DMS79 treated with DMSO at 0.1 percent for 48 hours (cell line): ENCODE measurements around the gene POLR2I.
"Not testable (repeated sequence)": the region's sequence is repeated elsewhere in the genome, so short reads cannot be mapped to it uniquely, and the experiment has no call there.

Experiments
- DNase-seq: peaks from one replicate; lab custom pipeline; 2025; lab: John Stamatoyannopoulos, UW

The POLR2I gene

DNA sequence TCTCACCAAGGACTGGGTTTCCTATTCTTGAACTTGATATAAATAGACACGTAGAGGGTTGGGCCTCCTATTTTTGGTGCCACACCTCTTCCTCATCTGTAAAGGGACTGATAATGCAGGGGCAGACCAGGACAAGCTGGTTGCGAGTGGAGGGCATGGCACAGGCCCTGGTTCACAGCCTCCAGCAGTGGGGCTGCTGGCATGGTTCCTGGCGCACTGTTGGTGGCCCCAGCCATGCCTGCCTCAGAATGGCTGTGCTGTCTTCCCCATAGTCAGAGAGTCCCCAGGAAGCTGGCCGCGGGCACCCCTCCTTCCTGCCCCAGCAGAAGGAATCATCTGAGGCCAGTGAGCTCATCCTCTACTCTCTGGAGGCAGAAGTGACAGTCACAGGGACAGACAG is 14.2 kb downstream of the POLR2I start:
- DNase-seq = no peak

DNA sequence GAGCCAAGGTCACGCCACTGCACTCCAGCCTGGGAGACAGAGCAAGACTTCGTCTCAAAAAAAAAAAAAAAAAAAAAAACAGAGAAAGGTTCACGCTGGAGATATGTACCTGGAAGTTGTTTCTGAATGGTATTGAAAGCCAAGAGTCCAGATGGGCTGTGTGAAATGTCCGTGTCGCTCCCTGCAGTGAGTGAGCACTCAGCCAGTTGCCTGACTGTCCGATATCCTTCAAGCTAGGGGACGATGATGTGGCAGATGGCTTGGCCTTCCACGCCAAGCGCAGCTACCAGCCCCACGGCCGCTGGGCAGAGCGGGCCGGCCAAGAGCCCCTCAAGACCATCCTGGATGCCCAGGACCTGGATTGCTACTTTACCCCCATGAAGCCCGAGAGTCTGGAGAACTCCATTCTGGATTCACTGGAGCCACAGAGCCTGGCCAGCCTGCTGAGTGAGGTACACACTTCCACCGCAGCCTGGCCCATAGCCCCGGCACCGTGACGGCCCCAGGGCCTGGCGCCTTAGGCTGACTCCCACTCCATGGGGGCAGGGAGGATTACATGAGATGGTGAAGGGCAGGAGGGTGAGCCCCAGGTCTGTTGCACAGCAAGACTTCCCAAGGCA is 15.4 kb downstream of the POLR2I start:
- DNase-seq = no peak

DNA sequence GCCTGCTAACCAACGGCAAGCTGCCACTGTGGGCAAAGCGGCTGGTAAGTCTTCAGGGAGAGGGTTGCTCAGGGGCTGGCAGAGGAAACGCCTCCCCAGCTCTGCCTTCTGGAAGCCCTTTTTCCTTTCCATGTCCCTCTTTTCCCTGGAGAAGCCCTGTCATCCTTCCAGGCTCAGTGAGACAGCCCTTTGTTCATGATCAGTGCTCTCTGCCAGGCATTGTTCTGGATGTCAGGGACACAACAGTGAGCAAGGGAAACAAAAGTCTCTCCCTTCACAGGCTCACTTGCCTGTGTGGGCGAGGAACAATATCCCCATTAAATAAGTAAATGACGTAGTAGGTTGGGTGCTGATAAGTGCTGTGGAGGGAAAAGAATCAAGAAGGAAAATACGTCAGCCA is 17.6 kb downstream of the POLR2I start:
- DNase-seq = no peak

DNA sequence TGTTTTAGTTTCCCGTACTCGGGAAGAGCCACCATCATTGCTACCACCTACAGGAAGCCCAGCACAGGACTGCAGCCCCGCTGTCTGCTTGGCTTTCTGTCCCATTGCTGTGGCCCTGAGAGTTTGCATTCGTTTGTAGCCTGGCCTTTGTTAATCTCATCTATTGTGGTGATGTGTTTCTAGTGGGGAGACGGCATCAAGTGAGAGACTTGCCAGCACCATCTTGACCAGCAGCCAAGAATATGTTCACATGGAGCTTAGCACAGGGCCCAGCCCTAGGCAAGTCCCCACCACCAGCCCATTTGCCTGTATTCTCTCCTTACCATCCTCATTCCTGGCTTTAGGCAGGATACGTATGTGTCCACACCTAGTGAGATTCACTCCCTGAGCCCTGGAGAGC is 21.0 kb downstream of the POLR2I start:
- DNase-seq = no peak

DNA sequence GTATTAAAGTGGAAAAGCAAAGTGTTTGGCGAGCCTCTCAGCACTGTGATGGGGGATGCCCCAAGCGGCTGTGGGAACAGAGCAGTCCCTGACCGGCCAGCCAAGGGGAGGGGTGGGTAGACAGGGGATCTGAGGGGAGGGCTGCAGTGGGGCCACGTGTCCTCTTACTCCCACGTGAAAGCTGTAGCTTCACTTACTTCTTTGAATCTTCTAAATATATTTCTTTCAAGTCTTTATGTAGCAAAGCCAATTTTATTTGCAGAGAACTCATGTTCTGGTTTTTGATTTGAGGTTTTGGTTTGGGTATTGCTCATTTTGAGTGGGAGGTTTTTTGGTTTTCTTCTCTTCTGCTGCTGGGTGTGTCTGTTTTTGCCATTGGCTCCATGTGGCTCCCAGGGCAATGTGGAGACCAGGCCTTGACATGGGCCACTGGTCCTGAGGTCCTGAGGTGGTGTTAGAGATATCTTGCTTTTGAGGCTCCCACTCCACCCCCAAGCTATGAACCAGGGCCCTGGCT is 21.5 kb downstream of the POLR2I start:
- DNase-seq = no peak

DNA sequence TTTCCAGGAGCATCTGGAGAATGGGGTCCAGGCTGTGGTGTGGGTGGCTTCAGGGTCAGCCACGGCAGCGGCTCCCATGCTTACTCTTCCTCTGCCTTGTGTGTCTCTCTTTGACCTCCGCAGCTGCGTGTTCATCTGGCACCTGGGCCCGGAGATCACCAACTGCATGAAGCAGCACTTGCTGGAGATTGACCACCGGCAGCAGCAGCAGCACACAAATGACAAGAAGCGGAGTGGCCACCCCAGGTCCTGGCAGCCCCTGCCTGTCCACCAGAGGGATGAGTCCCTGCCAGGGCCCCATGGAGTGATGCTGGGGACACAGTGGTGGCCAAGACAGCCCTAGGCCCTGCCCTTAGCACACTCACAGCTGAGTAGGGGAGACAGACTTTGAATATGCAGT is 22.1 kb downstream of the POLR2I start:
- no peak for DNase-seq

DNA sequence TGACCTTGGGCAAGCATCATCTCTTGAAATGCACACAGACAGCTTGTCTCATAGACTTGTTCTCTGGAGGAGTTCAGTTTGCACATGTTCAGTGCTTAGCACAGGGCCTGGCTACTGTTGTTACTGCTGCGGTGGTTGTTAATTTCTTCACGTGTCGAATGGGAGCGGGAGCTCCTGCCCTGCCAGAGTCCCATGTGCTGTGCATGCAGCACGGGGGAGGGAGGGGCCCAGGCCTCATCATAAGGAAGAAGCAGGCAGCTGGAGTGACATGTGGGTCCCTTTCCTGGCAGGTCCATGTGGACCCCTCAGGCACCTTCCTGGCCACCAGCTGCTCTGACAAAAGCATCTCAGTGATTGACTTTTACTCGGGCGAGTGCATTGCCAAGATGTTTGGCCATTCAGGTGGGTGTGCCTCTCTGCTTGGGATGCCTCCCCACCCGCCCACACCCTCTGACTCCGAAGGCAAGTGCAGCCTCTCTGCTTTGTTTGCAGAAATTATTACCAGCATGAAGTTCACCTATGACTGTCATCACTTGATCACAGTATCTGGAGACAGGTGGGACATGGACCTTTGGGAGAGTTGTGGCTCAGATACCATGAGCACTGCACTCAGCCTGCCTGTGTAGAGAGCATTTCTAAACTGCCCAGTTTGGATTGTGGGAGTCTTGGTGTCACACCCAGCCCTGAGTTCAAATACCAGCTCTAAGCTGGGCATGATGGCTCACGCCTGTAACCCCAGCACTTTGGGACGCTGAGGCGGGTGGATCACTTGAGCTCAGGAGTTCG is 23.6 kb downstream of the POLR2I start:
- no peak for DNase-seq

DNA sequence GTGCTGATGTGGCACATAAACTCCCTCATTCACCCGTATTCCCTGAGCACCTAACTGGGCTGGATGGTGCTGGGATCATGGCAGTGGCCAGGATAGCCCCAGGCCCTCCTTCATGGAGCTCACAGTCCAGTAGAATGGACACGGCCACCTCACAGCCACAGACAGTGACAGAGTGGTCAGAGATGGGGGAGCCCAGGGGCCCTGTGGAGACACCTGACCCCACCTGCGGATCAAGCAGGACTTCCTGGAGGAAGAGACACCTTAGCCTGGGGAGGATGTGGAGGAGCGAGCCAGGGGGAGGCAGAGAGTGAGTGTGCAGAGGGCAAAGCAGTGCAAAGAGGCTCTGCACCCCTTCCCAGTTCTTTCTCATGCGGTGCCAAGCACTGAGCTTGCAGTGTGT is 24.8 kb downstream of the POLR2I start:
- no peak for DNase-seq

DNA sequence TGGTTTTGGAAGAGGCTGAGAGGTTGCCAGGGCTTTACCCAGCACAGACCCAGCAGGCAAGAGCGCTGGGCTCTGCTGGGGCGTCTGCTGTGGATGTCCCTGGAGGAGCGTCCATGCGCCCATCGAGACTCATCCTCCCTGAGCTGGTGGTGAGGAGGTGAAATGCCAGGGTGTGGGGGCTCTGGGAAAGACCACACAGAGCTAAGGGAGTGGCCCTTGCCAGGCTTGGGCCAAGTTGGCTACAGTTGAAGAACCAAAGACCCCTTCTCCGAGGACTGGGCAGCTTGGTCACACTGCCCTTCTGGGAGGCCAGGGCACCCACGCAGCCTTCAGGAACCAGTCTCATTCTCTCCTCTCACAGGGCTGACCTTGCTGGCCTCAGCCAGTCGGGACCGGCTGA is 28.3 kb downstream of the POLR2I start:
- DNase-seq = no peak

DNA sequence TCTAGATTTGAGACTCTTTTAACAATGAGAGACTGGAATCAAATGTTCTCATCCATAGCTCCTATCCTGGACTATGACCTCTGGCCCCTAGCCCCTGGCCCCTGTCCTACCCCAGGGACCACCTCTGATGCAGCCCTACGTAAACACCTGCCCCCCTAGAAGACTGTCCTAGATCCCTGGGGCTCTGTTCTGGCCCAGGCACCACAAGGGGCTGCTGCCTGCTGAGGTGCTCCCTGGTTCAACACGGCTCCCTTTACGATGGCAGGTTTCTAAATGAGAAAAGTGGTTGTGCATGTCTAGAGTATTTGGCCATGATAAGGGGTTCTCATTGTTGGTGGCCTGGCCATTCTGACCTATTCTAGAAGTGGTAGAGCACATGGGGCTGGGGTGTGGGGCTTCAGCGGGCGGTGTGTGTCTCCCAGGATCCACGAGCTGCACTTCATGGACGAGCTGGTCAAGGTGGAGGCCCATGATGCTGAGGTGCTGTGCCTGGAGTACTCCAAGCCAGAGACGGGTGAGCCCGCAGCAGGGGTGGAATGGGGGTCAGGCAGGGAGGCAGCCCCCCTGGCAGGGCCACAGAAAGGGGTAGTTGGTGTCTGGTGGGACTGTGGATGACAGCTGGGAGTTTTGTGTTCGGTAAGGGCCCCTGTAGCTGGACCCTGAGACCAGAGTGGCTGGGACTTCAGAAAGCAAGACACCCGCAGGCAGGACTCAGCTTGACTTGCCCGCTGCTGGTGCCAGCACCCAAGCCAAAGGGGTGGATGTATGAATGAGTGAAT is 30.3 kb downstream of the POLR2I start:
- no peak for DNase-seq

DNA sequence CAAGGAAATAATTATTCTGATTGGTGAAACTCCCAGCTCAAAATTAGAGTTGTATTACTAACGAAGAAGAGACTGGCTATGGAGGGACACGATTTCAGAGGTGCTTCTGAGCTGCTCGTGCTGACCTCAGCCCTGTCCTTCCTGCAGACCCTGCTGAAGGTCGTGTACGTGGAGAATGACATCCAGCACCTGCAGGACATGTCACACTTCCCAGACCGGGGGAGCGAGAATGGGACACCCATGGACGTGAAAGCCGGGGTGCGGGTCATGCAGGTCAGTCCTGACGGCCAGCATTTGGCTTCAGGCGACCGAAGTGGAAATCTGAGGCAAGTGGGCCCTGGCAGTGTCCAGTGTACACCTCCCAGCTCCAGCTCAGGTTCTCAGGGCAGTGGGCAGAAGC is 31.8 kb downstream of the POLR2I start:
- no peak for DNase-seq

DNA sequence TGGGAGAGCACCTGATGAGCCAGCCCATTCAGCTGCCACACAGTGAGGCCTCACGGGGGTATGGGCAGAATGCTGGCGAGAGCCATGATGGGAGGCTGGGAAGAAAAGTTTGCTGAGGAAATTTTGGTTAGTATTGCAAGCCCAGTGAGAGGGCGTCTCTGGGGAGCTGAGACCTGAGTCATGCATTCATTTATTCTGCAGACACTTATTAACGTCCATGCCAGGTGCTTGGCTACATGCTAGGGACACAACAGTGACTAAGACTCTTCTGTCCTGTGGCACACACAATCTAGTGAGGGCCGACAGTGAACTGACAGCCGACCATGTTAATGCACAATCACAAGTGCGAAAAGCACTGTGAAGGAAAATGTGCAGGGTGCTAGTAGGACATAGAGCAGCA is 32.8 kb downstream of the POLR2I start:
- no peak for DNase-seq

DNA sequence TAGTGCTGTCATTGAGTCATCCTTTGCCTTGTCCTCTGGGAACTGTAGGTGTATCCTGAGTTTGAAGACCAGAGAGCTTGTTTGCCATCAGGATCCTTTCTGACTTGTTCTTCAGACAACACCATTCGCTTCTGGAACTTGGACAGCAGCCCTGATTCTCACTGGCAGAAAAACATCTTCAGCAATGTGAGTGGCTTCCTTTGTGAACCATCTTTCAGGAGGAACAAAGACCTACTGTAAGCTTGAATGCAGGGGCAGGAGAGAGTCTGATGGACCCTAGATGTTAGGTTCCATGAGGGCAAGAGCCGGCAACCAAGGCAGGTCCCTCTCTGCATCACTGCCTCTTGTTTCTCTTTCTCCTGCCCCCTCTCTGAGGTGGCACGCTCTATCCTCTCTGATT is 33.3 kb downstream of the POLR2I start:
- no peak for DNase-seq

DNA sequence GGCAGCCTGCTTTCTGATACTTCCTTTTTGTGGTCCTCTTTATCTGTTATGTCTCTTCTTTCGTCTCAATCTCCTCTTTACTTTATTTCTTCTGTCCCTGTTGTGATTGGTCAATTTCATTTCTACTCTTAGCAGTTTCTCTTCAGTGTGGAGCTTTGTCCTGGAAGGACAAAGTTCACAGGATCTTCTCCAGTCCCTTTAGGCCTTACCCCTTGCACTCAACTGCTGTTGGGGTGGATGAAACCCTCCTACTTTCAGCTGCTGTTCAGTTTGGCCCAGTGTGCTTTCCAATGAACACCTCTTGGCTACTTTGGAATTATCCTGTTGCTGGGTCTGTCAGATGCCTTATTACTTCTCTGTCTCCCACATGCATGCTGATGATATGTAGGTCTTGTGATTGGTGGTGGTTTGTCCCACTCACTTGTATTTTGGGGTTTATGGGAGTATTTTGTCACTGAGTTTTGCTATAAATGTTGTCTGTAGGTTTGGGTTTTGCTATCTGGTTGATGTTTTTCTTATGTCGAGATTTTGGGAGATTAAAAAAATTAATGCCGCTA is 35.2 kb downstream of the POLR2I start:
- no peak for DNase-seq

DNA sequence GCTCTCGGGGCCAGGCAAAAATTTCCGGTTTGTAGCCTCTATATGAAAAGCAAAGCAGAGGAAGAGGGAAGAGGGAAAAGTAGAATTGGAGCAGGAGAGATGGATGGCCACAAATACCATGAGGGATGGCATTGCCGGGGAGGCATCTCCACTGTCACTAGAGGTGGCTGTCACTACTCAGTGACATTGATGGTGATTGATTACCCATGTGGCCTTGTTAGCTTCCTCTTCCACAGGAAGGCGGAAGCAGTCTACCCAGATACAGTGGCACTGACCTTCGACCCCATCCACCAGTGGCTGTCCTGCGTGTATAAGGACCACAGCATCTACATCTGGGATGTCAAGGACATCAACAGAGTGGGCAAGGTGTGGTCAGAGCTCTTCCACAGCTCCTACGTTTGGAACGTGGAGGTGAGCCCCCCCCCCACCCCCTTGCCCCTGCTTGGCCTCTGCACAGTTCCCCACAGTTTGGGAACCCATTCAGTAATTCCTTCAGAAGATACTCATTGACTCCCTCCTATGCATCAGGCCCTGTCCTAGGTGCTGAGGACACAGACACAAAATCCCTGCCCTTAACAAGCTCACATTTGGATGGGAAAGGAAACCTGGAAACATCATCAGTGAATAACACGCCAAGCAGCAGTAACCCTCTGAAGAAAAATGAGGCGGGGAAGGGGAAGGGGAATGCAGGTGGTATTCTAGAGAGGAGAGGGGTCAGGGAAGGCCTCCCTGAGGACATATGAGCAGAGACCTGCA is 41.4 kb downstream of the POLR2I start:
- DNase-seq = no peak

DNA sequence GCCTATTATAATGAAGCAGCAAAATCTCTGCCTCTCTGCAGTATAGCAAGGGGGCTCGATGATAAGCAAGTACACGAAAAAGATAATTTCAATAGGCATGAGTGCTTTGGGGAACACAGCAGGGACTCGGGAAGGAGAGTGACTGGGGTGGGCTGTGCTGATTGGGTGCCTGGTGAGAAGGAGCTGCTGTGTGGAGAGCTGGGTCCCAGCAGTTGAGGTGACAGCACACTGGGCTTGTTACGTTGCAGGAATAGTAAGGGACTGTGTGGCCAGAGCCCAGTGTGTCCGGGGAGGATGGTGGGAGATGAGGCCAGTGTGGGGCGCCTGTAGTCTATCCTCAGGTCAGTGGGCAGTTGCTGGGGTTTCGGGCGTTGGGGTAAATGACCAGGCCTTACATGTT is 42.6 kb downstream of the POLR2I start:
- DNase-seq = no peak

DNA sequence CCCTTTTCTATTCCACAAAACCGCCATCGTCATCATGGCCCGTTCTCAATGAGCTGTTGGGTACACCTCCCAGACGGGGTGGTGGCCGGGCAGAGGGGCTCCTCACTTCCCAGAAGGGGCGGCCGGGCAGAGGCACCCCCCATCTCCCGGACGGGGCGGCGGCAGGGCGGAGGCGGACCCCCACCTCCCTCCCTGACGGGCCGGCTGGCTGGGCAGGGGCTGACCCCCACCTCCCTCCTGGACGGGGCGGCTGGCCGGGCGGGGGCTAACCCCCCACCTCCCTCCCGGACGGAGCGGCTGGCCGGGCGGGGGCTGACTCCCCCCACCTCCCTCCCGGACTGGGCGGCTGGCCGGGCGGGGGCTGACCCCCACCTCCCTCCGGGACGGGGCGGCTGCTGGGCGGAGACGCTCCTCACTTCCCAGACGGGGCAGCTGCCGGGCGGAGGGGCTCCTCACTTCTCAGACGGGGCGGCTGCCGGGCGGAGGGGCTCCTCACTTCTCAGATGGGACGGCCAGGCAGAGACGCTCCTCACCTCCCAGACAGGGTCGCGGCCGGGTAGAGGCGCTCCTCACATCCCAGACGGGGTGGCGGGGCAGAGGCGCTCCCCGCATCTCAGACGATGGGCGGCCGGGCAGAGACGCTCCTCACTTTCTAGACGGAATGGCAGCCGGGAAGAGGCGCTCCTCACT is 45.7 kb downstream of the POLR2I start:
- DNase-seq = not testable (repeated sequence)

DNA sequence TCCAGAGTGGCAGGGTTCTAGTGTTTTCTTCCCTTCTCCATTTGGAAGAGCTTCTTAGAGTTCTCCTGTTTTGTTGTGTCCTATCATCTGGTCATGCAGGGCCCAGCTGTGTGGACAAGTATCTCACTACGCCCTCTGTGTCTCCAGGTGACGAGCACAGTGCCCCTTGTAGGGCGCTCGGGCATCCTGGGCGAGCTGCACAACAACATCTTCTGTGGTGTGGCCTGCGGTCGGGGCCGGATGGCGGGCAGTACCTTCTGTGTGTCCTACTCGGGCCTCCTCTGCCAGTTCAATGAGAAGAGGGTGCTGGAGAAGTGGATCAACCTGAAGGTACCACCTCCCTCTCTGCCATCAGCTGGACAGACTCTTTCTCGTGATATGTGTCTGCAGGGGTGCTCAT is 47.0 kb downstream of the POLR2I start:
- DNase-seq = no peak

DNA sequence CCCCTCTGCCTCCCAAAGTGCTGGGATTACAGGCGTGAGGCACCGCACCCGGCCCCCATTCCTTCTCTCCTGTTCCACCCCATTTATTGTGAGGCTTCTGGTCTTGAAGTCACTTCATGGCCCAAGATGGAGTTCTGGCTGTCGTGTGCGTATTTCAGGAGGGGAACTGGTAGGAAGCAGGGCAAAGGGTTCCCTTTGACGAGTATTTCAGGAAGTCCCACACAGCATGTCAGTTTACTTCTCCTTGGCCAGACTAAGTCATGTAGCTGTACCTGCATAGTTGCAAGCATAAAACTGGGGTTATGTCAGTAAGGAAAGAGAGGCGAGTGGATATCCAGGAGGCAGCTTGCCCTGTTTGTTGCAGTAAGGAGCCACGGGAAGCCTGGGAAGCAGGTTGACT is 49.8 kb downstream of the POLR2I start:
- DNase-seq = no peak
